GM12878 (cell line): ENCODE data around the gene ANKRD33B. TPM values are rescaled to one million over a fixed set of nuclear protein-coding genes. Genes with fewer than 3 reads are reported as not detected.

Experiments
- ATAC-seq: fragments of 200-7000 bp; cut with Tn5 transposase; 3 replicates; pipeline ENCODE4 v1.9.1; 2020; ENCODE audit warnings: mild to moderate bottlenecking, moderate library complexity
- BruUV-seq: library from RNA; stranded (reverse); fragments of 400-500 nt; replicated peaks from 2 replicates; lab custom pipeline; 2021; lab: Mats Ljungman, UMichigan
- CTCF ChIA-PET: fragments of 300-600 bp; sonication (Branson Sonifier 250); formaldehyde crosslinking; extraction: SDS; loops from one replicate; lab custom pipeline; 2021; ENCODE audit warnings: inconsistent platforms; lab: Yijun Ruan, JAX
- POLR2A ChIA-PET: fragments of 350-600 bp; formaldehyde crosslinking; extraction: SDS; loops from one replicate; lab custom pipeline; 2021; ENCODE audit warnings: inconsistent platforms; lab: Charles Lee
- RAD21 ChIA-PET: fragments of 300-600 bp; sonication (Branson Sonifier 250); formaldehyde crosslinking; loops from one replicate; lab custom pipeline; 2023; ENCODE audit warnings: antibody characterized with exemption; ENCODE audit not compliant: unreplicated experiment; lab: Charles Lee
- SMC1A ChIA-PET: fragments of 300-600 bp; sonication (Branson Sonifier 250); formaldehyde crosslinking; loops from one replicate; lab custom pipeline; 2023; ENCODE audit not compliant: unreplicated experiment, uncharacterized antibody; lab: Charles Lee
- DNase-seq: peaks from one replicate; pipeline ENCODE4 v3.0.0-alpha.2; 2011; ENCODE audit warnings: low read depth, low spot score
- FAIRE-seq: peaks from 3 replicates; lab custom pipeline; 2011; peaks lifted over from hg19 to GRCh38; lab: Jason Lieb, UNC
- H2AFZ ChIP-seq: 2 replicates; pipeline ENCODE4 v1.6.0; 2011; ENCODE audit warnings: low read depth, low read length, control low read depth; ENCODE audit not compliant: control insufficient read depth
- H3K27ac ChIP-seq: 2 replicates; pipeline ENCODE4 v1.5.1; 2011; ENCODE audit warnings: control low read depth; ENCODE audit not compliant: control insufficient read depth, insufficient read depth
- H3K27me3 ChIP-seq, 2 experiments: replicated peaks in 1 of 2; 2 replicates each; pipeline versions ENCODE4 v1.6.0 to v1.6.1; 2011; ENCODE audit warnings: low read length in 1 of 2; ENCODE audit not compliant: control insufficient read depth in 2 of 2, insufficient read depth in 2 of 2
- H3K36me3 ChIP-seq, 2 experiments: 2 replicates each; pipeline ENCODE4 v1.5.1; 2011; ENCODE audit warnings: low read length in 1 of 2; ENCODE audit not compliant: control insufficient read depth in 2 of 2, insufficient read depth in 2 of 2
- H3K4me1 ChIP-seq: 2 replicates; pipeline ENCODE4 v1.6.1; 2011; ENCODE audit warnings: mild to moderate bottlenecking, low read length, moderate library complexity, mixed read lengths; ENCODE audit not compliant: control insufficient read depth, insufficient read depth
- H3K4me2 ChIP-seq: 2 replicates; pipeline ENCODE4 v1.6.0; 2011; ENCODE audit warnings: control low read depth; ENCODE audit not compliant: control insufficient read depth, insufficient read depth
- H3K4me3 ChIP-seq: fragments of 200-600 bp; sonication (generic); 2 replicates; pipeline ENCODE4 v1.5.1; 2016
- H3K79me2 ChIP-seq: 2 replicates; pipeline ENCODE4 v1.6.0; 2011; ENCODE audit warnings: low read length; ENCODE audit not compliant: control insufficient read depth, insufficient read depth
- H3K9ac ChIP-seq: 2 replicates; pipeline ENCODE4 v1.8.0; 2011; ENCODE audit warnings: low read length, control low read depth, mixed read lengths; ENCODE audit not compliant: control insufficient read depth, insufficient read depth
- H3K9me3 ChIP-seq: replicated peaks from 3 replicates; pipeline ENCODE4 v1.5.1; 2011; ENCODE audit warnings: mild to moderate bottlenecking, low read length; ENCODE audit not compliant: control insufficient read depth, insufficient read depth
- H4K20me1 ChIP-seq: 2 replicates; pipeline ENCODE4 v1.6.0; 2011; ENCODE audit not compliant: control insufficient read depth, insufficient read depth
- ASH2L ChIP-seq: fragments of 300-600, 200-600 bp; sonication (generic); IDR thresholded peaks from 2 replicates; pipeline ENCODE4 v1.6.1; 2017; ENCODE audit warnings: low read depth, mild to moderate bottlenecking, borderline replicate concordance
- CREB1 ChIP-seq: IDR thresholded peaks from 2 replicates; pipeline ENCODE4 v1.6.1; 2012; ENCODE audit warnings: low read depth, mild to moderate bottlenecking, inconsistent platforms
- ESRRA ChIP-seq: IDR thresholded peaks from 2 replicates; pipeline ENCODE4 v1.6.1; 2012; ENCODE audit warnings: mild to moderate bottlenecking, low read length, improper control_type of control experiment
- FOXM1 ChIP-seq: IDR thresholded peaks from 2 replicates; pipeline ENCODE4 v1.6.1; 2012; ENCODE audit warnings: low read depth, mild to moderate bottlenecking, inconsistent platforms, low read length, moderate library complexity
- JUND ChIP-seq: IDR thresholded peaks from 2 replicates; pipeline ENCODE4 v1.6.1; 2012; ENCODE audit warnings: low read depth, mild to moderate bottlenecking, low read length, improper control_type of control experiment, moderate library complexity
- NFIC ChIP-seq: IDR thresholded peaks from 2 replicates; pipeline ENCODE4 v1.6.1; 2012; ENCODE audit warnings: low read depth, mild to moderate bottlenecking, inconsistent platforms, low read length, moderate library complexity
- PKNOX1 ChIP-seq: fragments of 450-650 bp; IDR thresholded peaks from 2 replicates; pipeline ENCODE4 v1.6.1; 2016; ENCODE audit warnings: mild to moderate bottlenecking
- SPI1 ChIP-seq: IDR thresholded peaks from 2 replicates; pipeline ENCODE4 v1.6.1; 2011; ENCODE audit warnings: low read depth, mild to moderate bottlenecking, low read length, moderate library complexity, borderline replicate concordance; ENCODE audit not compliant: insufficient read depth
- SREBF1 ChIP-seq: IDR thresholded peaks from 2 replicates; pipeline ENCODE4 v1.6.1; 2012; ENCODE audit warnings: mild to moderate bottlenecking, low read length
- STAT1 ChIP-seq: fragments of 450-650 bp; conservative IDR thresholded peaks from 2 replicates; pipeline ENCODE4 v1.6.1; 2014; ENCODE audit warnings: antibody characterized with exemption, mild to moderate bottlenecking
- YY1 ChIP-seq: IDR thresholded peaks from 2 replicates; pipeline ENCODE4 v1.6.1; 2011; ENCODE audit warnings: low read depth, mild to moderate bottlenecking, low read length
- ZNF217 ChIP-seq: fragments of 450-650 bp; IDR thresholded peaks from 2 replicates; pipeline ENCODE4 v1.6.1; 2017; ENCODE audit warnings: antibody characterized with exemption, mild to moderate bottlenecking
- ZSCAN29 ChIP-seq: fragments of 450-650 bp; IDR thresholded peaks from 2 replicates; pipeline ENCODE4 v1.6.1; 2017; ENCODE audit warnings: mild to moderate bottlenecking, moderate library complexity
- WGBS: methylation state at CpG from one replicate; pipeline ENCODE4 v1.1.6; 2016; ENCODE audit warnings: low lambda C conversion rate; ENCODE audit not compliant: insufficient replicate concordance, insufficient coverage; ENCODE audit errors: missing lambda C conversion rate; 5-methylcytosine and 5-hydroxymethylcytosine counted together
- in situ Hi-C: fragments of 300-500 bp; cut with MboI; formaldehyde crosslinking; loops from 9 replicates; pipeline ENCODE4 v1.14.3; 2018; ENCODE audit warnings: mixed read lengths
- intact Hi-C: fragments of 100-400 bp; cut with micrococcal nuclease; formaldehyde crosslinking; loops from one replicate; pipeline ENCODE4 v1.14.2; 2022; ENCODE audit not compliant: unreplicated experiment
- polyA plus RNA-seq, 11 experiments: library from polyadenylated mRNA; depleted of rRNA in 4 of 11; unstranded in 6 of 11; stranded (reverse) in 5 of 11; fragments of >200 nt; fragmentation: Nextera tagmentation in 4 of 11; fragmentation: Illumina TruSeq in 1 of 11; extraction: Ambion mirVana in 4 of 11; extraction: Trizol in 1 of 11; gene quantifications; 1 replicate in 1 of 11; 2 replicates in 10 of 11; pipeline versions ENCODE4 v1.2.1 to v1.2.3, GENCODE V29; 2011 to 2016; ENCODE audit warnings: inconsistent platforms in 2 of 11, missing spikeins in 2 of 11, low read depth in 1 of 11
- total RNA-seq, 4 experiments: library from RNA; depleted of rRNA in 3 of 4; stranded (reverse); fragments of >200 nt in 3 of 4; fragmentation: Illumina TruSeq in 1 of 4; extraction: Trizol in 1 of 4; gene quantifications; 2 replicates each; pipeline versions ENCODE4 v1.2.1 to v1.2.3, GENCODE V29; 2013 to 2021
- TF ChIP-seq, protein P1 (sequence below): fragments of 450-650 bp; formaldehyde crosslinking; IDR thresholded peaks from 2 replicates; pipeline ENCODE4 v1.5.0; 2022; ENCODE audit warnings: mild to moderate bottlenecking, missing genetic modification characterization
- TF ChIP-seq, protein P2 (sequence below): IDR thresholded peaks from 2 replicates; pipeline ENCODE4 v1.6.1; 2012; ENCODE audit warnings: improper control_type of control experiment, low read depth, low read length; ENCODE audit not compliant: insufficient replicate concordance

The ANKRD33B gene
- total and polyA plus RNA-seq, 10 of the 15 experiments (the other 5 are each of a cell fraction or from before 2014, with no cell fraction given): 4.9 to 61.6 (median 15.6) TPM

DNA sequence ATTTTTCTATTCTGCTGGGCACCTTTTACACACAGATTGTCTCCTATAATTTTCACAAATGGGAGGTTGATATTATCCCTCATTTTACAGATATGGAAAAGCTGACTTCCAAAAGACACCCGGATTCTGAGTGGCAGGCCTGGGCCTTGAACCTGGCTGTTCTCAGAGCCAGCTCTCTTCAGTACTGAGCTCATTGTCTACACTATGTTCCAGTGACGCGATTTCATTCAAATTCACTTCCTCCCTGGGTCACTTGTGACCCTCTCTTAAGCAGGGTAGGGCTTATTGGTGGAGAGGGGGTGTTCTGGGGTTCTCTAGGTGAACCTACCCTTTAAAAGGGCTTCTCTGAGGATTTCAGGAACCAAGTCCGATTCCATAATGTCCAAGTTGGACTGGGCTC is 70.2 kb downstream of the ANKRD33B start:
- Histone ChIP-seq H2AFZ (no peak overlapping the region), H3K27ac (peak overlapping the region; percentile 93), H3K9me3 (peaks cover 12% of the 10 kb centered on the region), H3K4me3 (no peak overlapping the region), H3K4me2 (peak overlapping the region; percentile 69), H4K20me1 (no peaks in the 10 kb centered on the region), H3K4me1 (peaks cover 71% of the 10 kb centered on the region), H3K27me3 (no peaks in the 10 kb centered on the region), H3K36me3 (peaks cover 13 to 14% of the 10 kb centered on the region in 2 experiments), H3K9ac (peak overlapping the region; percentile 79), H3K79me2 (peaks cover 74% of the 10 kb centered on the region)
- WGBS: 4% methylated on average over 4 of the region's 4 CpGs
- CTCF ChIA-PET: interaction anchor here (0.7 to 5.2 kb wide), 10 partner anchors 13 to 268 kb away, joined by 3 to 34 read pairs (median 5); no protein-coding TSS in a partner anchor
- DNase-seq: no peak
- no TSS peak for BruUV-seq
- ATAC-seq: peak; percentile 10
- POLR2A ChIA-PET: interaction anchor here (0.7 to 4.9 kb wide), 13 partner anchors 10 to 281 kb away, joined by 3 to 39 read pairs (median 4); partner anchors contain the start of genes DAP and MARCHF6
- SMC1A ChIA-PET: interaction anchor here (0.6 to 6.5 kb wide), 14 partner anchors 7 to 181 kb away, joined by 3 to 90 read pairs (median 6); no protein-coding TSS in a partner anchor
- in situ Hi-C loops (no loop called here), intact Hi-C loops (loop anchor here (5.0 kb wide), 2 partner anchors 277 to 352 kb away; no protein-coding TSS in a partner anchor)
- FAIRE-seq: no peak
- RAD21 ChIA-PET: interaction anchor here (0.5 to 6.7 kb wide), 13 partner anchors 11 to 71 kb away, joined by 3 to 93 read pairs (median 3); partner anchors contain the start of gene ANKRD33B
- TF ChIP-seq CREB1 (no peak), STAT1 (no peak), NFIC (no peak), ZSCAN29 (peak; percentile 28; the same call in 1 of the 2 replicates), SPI1 (peak; percentile 75; the same call in 1 of the 2 replicates), ESRRA (no peak), ZNF217 (no peak), PKNOX1 (peak; percentile 66), FOXM1 (no peak), SREBF1 (no peak), JUND (no peak), ASH2L (no peak), YY1 (0 out of 2 replicates have a peak, but pooled peaks have one; percentile 2)
- TF ChIP-seq, protein P1, sequence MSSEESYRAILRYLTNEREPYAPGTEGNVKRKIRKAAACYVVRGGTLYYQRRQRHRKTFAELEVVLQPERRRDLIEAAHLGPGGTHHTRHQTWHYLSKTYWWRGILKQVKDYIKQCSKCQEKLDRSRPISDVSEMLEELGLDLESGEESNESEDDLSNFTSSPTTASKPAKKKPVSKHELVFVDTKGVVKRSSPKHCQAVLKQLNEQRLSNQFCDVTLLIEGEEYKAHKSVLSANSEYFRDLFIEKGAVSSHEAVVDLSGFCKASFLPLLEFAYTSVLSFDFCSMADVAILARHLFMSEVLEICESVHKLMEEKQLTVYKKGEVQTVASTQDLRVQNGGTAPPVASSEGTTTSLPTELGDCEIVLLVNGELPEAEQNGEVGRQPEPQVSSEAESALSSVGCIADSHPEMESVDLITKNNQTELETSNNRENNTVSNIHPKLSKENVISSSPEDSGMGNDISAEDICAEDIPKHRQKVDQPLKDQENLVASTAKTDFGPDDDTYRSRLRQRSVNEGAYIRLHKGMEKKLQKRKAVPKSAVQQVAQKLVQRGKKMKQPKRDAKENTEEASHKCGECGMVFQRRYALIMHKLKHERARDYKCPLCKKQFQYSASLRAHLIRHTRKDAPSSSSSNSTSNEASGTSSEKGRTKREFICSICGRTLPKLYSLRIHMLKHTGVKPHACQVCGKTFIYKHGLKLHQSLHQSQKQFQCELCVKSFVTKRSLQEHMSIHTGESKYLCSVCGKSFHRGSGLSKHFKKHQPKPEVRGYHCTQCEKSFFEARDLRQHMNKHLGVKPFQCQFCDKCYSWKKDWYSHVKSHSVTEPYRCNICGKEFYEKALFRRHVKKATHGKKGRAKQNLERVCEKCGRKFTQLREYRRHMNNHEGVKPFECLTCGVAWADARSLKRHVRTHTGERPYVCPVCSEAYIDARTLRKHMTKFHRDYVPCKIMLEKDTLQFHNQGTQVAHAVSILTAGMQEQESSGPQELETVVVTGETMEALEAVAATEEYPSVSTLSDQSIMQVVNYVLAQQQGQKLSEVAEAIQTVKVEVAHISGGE: no peak
- TF ChIP-seq, protein P2, sequence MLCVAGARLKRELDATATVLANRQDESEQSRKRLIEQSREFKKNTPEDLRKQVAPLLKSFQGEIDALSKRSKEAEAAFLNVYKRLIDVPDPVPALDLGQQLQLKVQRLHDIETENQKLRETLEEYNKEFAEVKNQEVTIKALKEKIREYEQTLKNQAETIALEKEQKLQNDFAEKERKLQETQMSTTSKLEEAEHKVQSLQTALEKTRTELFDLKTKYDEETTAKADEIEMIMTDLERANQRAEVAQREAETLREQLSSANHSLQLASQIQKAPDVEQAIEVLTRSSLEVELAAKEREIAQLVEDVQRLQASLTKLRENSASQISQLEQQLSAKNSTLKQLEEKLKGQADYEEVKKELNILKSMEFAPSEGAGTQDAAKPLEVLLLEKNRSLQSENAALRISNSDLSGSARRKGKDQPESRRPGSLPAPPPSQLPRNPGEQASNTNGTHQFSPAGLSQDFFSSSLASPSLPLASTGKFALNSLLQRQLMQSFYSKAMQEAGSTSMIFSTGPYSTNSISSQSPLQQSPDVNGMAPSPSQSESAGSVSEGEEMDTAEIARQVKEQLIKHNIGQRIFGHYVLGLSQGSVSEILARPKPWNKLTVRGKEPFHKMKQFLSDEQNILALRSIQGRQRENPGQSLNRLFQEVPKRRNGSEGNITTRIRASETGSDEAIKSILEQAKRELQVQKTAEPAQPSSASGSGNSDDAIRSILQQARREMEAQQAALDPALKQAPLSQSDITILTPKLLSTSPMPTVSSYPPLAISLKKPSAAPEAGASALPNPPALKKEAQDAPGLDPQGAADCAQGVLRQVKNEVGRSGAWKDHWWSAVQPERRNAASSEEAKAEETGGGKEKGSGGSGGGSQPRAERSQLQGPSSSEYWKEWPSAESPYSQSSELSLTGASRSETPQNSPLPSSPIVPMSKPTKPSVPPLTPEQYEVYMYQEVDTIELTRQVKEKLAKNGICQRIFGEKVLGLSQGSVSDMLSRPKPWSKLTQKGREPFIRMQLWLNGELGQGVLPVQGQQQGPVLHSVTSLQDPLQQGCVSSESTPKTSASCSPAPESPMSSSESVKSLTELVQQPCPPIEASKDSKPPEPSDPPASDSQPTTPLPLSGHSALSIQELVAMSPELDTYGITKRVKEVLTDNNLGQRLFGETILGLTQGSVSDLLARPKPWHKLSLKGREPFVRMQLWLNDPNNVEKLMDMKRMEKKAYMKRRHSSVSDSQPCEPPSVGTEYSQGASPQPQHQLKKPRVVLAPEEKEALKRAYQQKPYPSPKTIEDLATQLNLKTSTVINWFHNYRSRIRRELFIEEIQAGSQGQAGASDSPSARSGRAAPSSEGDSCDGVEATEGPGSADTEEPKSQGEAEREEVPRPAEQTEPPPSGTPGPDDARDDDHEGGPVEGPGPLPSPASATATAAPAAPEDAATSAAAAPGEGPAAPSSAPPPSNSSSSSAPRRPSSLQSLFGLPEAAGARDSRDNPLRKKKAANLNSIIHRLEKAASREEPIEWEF: no peak
